ENCODE measurements around the gene SFRP2.

The SFRP2 gene

DNA sequence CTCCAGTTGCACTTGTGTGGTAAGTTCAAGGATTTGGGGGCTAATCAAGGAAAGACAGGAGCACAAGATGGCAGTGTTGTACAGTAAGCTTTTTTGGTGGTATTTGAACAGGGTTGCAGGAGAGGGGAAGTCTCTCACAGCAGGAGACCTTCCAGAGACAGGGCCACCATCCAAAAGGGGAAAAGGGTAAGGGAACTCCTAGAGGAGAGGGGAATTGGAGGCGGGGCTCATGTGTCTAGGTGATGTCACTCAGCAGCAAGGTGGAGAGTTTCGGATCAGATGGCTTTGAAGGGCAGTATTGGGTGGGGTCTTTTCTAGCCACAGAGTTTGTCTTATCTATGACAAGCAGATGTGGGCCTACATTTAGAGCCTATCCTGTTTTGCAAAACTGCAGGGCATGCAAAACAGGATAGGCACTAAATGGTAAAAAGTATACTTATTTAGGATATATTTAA, 15.6 kb downstream of the SFRP2 start:
- no peak for DNase-seq (ENCODE audit: low read depth in 2 of 2, low spot score in 1 of 2)

DNA sequence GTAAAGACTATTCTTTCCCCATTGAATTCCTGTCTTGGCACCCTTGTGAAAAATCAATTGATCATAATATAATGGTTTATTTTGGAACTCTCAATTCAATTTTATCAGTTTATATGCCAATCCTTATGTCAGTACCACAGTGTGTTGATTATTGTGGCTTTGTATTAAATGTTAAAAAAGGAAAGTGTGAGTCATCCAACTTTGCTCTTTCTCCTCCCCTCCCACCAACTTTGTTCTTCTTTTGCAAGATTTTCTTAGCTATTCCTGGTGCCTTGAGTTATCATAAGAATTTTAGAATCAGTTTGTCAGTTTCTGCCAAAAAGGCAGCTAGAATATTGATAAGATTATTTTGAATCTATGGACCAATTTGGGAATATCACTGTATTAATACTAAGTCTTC, 17.8 kb downstream of the SFRP2 start:
- DNase-seq (ENCODE audit: low read depth in 2 of 2, low spot score in 1 of 2) = no peak

DNA sequence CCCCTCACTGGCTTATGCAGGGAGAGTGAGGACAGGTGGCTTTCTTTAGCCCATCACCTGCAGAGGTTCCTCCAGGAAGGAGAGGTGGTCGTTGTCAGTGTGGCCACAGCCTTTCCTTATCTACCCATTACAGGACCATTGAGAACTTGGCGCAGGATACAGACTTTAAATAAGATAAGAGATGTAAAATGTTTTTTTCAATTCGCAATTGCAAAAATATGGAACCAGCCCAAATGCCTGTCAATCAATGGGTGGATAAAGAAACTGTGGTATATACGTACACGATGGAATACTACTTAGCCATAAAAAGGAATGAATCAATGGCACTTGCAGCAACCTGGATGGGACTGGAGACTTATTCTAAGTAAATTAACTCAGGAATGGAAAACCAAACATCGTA, 22.1 kb downstream of the SFRP2 start:
- no peak for DNase-seq (ENCODE audit: low read depth in 2 of 2, low spot score in 1 of 2)

DNA sequence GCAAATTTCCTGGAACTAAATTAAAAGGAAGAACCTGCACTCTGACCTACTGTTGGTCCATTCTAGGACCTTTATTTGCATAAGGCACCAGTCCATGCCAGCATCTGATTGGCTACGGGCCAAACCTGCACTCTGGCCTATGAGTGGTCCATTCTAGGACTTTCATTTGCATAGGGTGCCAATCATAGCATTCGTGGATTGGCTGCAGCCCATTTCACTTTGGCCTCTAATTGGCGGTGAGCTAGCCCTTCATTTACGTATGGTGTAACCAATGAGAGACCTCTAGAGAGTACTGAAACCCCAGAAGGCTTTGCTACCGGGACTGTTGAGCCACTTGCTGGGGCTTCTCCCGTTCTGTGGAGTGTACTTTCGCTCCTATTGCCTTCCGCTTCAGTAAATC, 23.0 kb downstream of the SFRP2 start:
- no peak for DNase-seq (ENCODE audit: low read depth in 2 of 2, low spot score in 1 of 2)

DNA sequence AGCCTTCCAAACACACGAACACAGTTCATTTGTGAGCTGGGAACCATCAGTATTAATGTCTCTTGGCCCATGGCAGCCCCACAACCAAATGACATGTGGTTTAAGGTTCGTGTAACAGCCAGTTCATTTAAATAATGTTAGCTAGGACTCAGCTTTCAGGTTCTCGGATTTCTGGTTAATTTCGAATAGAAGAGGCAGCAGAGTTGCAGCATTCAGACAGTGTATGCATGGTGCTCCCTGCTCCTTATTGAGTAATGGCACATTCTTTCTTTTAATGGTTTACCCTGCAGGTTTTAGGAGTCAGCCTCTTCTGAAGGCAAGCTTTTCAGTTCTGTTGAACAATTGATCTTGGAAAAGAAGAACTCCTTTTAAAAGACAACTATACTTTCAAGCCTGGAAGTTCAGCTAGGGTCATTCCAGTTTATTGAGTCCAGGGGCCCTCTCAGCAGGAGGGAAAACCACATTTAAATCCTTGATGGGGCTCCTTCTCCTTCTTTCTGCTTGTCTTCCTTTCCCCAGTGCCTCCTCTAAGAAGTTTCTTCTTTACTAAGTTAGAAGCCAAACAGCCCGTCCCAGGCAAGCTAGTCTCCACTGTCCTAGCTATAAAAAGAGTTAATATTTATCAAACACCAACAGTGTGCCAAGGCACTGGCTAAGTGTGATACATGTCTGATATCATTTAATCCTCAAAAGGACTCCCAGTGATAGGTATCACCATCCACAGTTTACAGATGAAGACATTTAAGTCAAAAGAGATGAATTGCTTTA, 24.1 kb downstream of the SFRP2 start:
- no peak for DNase-seq (ENCODE audit: low read depth in 2 of 2, low spot score in 1 of 2)

DNA sequence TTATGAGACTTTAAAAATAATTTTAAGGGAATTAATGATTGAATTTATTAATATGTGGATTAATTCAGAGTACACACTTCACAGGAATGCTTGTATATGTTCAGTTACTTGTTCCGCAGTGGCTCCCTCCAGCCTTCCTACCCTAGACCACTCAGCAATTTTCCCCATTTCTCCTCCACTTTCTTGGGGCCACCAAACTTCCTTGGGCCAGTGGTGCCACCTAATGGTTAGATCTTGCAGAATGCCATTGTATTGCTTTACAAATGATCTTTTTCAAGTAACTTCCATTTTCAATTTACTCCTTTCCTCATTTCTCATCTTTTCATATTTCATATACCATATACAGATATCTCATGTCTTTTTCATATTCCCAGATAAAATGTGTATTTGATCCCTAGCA, 25.5 kb downstream of the SFRP2 start:
- DNase-seq (ENCODE audit: low read depth in 2 of 2, low spot score in 1 of 2) = no peak

DNA sequence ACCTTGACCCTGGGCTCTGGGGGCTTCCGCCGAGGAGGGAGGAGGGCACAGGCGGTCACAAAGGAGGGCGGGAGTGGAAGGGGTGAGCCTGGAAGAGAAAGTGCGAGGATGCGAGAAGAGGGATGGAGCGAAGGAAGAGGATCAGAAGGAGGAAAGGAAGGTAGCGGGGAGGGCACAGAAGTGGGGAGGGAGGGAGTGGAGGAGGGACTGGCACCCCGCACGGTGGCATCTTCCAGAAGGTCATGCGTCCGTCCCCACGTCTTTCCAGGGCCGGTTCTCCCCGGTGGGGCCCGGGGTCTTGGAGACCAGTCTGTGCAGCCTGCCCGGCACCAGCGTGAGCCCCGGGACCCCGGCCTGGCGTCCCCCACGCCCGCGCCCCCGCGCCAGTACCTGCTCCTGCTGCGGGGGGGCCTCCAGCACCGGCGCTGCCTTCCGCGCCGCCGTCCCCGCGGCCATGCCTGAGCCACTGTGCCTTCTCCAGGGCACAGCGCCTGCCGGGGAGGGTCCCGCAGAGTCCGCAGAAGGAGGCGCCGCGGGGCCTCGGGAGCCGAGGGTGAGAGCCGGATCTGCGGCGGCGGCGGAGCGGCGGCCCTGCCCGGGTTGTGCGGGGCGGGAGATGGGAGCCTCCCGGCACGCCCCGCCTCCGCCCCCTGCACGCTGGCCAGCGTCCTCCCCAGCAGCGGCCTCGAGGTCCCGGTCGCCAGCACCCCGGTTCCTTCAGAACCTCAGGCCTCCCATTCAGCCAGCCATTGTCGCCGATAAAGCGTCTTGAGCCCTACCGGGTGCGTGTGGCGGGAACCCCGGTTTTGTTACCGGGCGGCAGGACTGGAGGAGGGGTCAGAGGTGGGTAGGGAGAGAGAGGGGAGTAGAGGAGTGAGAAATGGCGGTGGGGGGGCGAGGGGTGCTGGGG, 29.2 kb downstream of the SFRP2 start, which contains the start of gene RNF175:
Gene RNF175, minus strand, starts transcription at position 618 of the 910 bp plus-strand sequence. Its CDS starts 162 bp downstream, at position 456.
- no peak for DNase-seq (ENCODE audit: low read depth in 2 of 2, low spot score in 1 of 2)

DNA sequence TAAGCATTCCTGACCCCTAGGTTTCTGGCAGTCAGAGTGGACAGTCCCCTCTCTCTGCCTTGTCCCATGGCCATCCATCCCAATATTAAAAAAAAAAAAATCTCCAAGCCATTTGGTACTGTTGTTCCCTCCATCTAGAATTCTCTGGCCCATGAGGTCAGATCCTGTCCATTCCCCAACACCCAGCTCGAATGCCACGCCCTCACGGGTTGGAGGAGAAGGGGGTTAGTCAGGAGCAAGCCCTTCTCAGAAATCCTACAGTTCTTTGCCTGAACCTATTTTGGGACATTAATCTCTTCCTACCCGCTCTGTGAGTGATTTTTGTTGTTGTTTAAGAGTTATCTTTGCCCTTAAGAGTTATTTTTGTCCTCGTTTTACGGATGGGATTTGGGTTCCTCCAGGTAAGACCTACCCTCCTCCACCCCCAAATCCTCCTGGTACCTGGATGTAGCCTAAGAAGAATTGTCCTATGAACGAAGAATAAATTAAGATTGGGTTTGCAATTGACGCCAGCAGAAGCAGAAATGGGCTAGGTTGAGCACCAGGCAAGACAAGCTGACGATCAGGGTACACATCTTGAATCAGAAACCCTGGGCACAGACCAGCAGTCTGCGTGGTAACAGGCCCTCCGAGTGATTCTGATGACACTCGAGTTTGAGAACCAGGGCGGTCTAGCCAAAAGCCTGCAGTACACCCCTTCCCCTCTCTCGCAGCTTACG, 30.0 kb downstream of the SFRP2 start:
- DNase-seq (ENCODE audit: low read depth in 2 of 2, low spot score in 1 of 2) = no peak

DNA sequence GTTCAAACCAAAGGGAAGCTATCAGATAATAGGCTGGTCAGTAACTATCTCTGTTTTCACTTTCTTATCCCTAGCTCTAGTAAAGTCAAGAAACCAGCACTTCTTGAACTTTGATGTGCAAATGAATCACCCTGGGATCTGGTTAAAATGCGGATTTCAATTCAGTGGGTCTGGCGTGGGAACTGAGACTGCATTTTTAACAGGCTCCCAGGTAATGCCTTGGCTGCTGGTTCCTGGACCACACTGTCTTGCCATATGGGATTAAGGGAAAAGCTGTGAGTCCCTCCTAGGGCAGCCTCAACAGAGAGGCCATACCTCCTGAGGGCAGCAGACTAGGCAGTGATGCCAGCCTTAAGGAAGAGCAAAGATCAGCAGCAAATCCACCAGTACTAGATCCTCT, 30.7 kb downstream of the SFRP2 start:
- no peak for DNase-seq (ENCODE audit: low read depth in 2 of 2, low spot score in 1 of 2)

DNA sequence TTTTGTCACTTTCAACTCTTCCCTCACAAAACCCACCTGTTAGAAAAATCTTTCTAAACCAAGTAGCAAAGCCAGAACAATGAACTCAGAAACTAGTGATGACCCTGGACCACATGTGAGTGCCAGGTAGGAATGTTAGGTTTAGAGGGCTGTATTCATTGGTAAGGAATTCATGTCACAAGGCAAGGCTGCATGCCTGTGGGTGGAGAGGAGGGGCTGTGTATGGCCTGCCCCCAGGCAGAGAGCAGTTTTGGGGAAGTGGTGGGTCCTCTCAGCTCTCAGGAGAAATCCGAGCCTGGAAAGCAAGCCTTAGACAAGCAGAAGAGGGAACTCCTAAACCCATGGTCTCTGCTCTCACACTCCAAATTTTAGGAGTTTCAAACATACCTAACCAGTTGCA, 31.5 kb downstream of the SFRP2 start:
- no peak for DNase-seq (ENCODE audit: low read depth in 2 of 2, low spot score in 1 of 2)

DNA sequence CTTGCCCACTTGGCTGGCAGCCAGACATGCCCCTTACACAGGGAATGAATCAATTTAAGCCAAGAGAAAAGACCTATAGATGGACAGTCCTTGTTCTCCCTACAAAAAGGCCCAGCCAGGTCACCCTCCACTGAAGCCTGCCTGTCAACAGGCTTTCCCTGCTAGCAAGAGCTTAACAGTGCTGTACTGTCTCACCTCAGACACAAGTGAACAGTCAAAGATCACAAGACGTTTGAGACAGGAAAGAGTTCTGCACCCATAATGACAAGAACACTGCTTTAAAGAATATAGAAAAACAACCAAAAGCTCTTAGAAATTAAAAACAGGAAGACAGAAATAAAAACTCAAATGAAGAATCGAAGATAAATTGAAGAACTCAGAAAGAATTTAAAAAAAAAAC, 33.7 kb downstream of the SFRP2 start:
- no peak for DNase-seq (ENCODE audit: low read depth in 2 of 2, low spot score in 1 of 2)

DNA sequence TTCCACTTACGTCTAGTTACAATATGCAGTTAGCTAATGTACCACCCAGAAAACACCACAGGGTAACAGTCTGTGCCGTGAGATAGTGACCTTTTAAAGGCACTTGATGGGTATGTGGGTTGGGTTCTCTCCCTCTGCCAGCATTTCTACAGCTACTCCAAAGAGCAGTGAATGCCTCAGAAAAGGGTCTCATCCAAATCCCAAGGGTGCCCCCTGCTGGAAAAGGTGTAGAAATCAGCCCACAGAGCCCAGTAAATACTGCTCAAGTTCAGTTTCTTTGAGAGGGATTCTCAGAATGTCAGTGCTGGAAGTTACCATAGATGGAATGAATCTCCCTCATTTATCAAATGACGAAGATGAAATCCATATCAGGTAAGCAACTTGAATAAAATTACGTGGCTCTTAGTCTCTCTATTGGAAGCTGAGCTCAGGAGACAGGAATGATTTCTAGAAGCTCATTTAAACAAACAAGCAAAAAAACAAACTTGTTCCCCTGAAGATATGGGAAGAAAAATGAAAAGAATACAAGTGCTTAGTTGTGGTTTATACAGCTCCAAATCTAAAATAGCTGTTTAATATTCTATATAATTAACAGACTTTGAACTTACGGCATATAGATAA, 38.6 kb downstream of the SFRP2 start:
- peak; percentile 12 to 20 for DNase-seq (ENCODE audit: low read depth in 2 of 2, low spot score in 1 of 2)

DNA sequence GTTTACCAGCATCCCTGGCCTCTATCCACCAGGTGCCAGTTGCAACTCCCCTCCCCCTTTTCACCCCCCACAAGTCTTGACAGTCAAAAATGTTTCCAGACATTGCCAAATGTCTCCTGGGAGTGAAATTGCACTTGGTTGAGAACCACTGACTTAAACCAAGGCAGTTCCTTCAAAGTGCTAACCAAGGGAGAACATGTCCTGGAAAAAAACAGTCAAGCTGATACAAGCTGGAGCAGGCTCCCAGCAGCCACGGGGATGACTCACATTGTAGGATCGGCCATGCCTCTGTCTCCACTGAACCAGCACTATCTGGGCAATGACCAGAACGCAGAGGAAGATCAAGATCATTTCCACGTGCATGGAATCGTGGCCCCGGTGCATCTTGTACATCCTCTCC, 40.5 kb downstream of the SFRP2 start:
- DNase-seq (ENCODE audit: low read depth in 2 of 2, low spot score in 1 of 2) = no peak

DNA sequence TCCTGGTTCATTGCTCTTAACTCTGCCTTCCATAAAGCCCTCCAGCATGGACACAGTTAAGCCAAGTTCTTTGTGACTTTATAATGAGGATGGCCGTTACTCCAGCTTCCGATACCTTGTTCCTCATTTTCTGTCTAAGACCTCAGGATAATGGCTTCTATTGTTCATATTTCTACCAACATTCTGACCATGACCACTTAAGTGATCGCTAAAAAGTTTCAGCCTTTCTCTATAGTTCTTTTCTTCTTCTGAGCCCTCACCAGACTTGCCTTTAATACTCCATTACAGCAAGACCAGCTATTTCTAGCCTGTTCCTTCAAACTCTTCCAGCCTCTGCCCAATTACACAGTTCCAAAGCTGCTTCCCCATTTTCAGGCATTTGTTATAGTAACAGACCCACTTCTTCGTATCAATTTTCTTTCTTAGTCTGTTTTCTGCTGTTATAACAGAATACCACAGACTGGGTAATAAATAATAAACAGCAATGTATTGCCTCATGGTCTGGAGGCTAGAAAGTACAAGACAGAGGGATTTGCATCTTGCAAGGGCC, 41.4 kb downstream of the SFRP2 start:
- no peak for DNase-seq (ENCODE audit: low read depth in 2 of 2, low spot score in 1 of 2)

DNA sequence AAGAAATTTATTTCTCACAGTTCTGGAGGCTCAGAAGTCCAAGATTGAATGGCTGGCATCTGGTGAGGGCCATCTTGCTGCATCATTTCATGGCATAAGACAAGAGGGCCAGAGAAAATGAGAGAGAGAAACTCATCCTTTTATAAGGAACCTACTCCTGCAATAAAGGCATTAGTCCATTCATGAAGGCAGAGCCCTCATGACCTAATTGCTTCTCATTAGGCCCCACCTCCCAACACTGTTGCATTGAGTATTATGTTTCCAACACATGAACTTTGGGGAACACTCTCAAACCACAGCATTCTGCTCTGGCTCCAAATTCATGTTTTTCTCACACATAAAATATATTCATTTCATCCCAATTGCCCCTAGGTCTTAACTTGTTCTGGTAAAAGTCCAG, 43.2 kb downstream of the SFRP2 start:
- no peak for DNase-seq (ENCODE audit: low read depth in 2 of 2, low spot score in 1 of 2)

DNA sequence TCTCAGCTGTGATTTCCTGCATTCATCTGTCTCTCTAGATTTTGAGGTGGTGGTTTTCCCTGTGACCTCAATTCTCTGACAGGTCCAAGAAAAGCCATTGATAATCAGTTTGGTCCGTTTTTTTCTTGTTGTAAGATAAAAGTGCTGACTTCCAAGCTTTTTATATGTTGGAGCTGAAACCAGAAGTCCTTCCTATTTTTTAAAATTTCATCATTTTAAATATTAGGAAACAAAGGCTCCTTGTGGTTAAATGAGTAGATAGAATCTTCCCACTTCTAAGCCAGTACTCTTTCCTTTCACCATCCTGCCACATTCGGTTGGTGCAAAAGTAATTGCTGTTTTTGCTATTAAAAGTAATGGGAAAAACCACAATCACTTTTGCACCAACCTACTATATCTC, 47.3 kb downstream of the SFRP2 start:
- no peak for DNase-seq (ENCODE audit: low read depth in 2 of 2, low spot score in 1 of 2)

DNA sequence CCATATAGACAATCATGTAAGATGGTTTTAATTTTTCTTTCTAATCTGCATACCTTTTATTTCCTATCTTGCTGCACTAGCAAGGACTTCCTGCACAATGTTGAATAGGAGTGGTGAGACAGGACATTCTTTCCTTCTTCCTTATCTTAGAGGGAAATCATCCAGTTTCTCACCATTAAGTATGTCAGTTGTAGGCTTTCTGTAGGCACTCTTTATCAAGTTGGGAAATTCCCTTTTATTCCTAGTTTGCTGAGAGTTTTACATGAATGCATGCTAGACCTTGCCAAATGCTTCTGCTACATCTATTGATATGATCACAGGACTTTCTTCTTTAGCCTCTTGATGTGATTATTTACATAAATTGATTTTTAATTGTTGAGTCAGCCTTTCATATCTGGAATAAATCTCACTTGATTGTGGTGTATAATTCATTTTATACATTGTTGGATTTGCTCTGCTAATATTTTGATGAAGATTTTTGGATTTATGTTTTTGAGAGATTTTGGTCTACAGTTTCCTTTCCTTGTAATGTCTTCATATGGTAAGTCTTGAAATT, 52.9 kb downstream of the SFRP2 start:
- no peak for DNase-seq (ENCODE audit: low read depth in 2 of 2, low spot score in 1 of 2)

DNA sequence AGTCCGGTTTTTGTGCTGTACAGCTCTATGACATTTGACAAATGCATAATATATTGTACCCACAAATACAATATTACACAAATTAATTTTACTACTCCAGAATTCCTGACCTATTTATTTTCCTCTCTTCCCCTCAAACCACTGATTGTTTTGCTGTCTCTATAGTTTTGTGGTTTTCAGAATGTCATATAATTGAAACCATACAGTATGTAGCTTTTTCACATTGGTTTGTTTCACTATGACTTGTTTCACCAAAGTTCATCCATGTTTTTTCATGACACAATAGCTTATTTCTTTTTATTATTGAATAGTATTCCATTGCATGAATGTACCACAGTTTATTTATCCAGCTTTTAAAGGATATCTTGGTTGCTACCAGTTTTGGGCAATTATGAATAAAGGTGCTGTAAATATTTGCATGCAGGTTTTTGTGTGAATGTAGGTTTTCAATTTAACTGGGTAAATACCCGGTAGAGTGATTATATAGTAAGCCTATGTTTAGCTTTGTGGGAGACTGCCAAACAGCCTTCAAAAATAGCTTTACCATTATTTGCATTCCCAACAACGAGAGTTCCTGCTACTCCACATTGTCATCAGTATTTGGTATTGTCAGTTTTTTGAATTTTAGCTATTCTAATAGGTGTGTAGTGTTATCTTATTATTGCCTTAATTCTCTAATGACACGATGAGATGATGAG, 55.0 kb downstream of the SFRP2 start:
- no peak for DNase-seq (ENCODE audit: low read depth in 2 of 2, low spot score in 1 of 2)

DNA sequence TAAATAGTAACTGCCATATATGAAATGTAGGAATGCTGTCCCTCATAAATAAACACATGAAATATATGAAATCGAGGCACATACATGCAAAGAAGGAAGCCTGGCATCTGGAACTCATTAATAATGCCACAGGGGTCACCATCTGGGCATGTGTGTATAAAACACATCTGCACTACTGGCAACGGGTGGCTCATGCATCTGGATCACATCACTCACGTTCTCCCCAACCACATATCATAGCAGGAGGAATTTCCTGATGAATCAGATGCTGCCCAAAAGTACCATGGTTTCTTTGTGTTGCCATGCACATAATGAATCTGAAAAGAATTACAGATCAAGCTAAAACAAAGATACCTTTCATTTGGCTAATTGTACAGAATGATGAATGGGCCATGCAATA, 57.6 kb downstream of the SFRP2 start:
- DNase-seq (ENCODE audit: low read depth in 2 of 2, low spot score in 1 of 2) = no peak
